ENCODE results near the gene TULP1.

The TULP1 gene

DNA sequence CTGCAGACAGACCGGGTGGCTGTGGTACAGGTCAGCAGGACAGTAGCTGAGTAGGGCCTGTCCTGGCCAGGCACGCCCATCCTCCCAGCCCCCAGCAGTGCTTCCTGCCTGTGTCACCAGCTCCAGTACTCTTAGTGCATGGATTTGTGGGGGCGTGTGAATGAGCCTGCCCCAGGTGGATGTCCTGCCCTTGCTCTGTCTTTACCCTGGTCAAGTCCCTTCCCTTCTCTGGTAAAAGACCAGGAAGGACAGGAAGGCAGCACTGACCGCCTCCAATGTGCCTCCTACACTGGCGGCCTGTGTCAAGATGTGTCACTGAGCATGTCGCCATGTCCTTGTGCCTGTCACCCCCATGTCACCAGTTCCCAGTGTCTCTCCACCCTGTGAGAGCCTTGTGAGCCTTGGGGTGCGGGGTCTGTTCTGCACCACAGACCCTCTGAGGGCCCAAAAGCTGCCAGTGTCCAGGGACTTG lies 27.7 kb downstream of the TULP1 start:
- no peak for FAIRE-seq

DNA sequence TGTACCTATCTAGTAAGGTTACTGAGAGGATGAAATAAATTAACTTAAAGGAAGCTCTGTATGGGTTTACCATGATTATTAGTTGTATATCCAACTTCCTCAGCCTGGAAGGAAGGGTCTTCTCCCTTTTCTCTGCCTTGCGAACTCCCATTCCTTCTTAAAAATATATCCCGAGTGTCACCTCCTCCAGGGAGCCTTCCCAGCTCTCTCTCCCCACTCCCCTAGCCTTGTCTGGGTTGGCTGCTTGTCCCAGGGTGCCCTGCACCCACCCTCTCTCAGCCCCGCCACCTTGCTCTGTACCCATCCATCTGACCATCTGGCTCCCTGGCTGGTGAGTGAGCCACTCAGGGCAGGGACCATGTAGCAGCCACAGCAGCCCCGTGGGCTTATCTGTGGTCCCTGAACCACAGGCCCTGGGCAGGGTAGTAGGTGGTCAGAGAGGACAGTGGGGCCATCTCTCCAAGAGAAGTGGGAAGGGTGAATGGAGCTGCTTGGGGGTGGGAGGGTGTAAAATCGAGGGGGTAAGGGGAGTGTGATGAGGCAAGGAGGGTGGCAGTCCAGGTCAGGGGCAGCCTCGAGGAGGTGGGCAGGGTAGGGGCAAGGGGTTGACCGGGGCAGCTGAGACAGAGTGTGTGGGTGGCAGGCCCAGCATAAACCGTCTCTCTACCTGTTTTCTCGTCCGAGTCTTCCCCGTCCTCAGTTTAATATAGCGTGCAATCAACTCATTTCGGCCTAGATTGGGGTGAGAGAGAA lies 28.6 kb downstream of the TULP1 start:
- FAIRE-seq, result no peak
- no peak for DNase-seq (ENCODE audit: low spot score)

More for the DNA sequence above, 27.7 kb downstream of the TULP1 start:
- DNase-seq (ENCODE audit: low spot score), result peak; percentile 9

DNA sequence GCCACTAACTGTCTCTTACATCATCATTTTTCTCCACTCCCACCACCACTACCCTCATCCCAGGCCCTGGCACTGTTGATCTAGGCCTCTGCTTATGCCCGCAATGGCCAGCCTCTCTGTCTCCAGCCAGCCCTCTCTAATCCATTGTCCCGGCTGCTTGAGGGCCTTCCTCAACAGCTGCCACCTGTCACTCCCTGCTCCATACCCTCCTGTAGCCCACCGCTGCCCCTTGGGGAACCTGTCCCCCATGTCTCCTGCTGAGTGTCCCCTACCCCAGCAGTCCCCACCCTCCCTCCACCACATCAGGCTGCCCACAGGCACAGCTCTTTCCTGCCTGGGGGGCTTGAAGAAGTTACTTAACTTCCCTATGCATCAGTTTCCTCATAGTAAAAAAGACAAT lies 29.2 kb downstream of the TULP1 start:
- DNase-seq (ENCODE audit: low spot score) (no peak), FAIRE-seq (no peak)

DNA sequence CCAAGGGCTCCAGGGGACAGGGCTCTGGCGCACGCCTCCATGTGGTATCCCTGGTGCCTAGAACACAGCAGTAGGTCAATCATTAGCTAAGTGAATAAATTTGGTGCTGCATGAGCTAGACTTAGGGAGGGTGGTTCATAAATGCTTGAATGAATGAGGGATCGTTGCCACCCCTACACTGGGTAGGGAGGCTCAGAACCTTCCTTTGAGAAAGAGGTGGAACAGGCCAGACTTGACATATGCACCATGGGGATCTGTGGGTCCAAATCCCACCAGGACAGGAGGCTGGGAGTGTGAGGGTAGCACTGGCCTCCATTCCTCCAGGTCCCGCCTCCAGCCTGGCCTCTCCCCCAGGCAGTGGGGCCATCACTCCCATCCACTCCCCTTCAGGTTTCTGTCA lies 29.6 kb downstream of the TULP1 start:
- DNase-seq (ENCODE audit: low spot score) (no peak), FAIRE-seq (no peak)

DNA sequence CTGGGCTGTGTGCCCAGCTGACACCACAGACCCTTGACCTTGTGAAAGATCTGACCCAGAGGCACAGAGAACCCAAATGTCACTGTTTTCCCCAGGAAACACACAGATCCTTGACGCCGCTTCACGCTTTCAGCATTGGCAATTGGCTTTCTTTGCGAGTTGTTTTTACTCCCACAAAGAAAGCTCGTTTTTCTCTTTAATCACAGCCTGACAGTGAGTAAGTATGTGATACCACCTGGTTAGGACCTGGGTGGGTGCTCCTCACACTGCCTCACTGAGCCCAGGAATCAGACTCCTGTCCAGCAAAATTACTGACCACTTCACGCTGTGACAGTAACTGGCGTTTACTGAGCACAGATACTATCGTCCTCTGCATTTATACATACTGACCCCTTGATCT lies 31.5 kb downstream of the TULP1 start:
- FAIRE-seq (no peak), DNase-seq (ENCODE audit: low spot score) (no peak)

DNA sequence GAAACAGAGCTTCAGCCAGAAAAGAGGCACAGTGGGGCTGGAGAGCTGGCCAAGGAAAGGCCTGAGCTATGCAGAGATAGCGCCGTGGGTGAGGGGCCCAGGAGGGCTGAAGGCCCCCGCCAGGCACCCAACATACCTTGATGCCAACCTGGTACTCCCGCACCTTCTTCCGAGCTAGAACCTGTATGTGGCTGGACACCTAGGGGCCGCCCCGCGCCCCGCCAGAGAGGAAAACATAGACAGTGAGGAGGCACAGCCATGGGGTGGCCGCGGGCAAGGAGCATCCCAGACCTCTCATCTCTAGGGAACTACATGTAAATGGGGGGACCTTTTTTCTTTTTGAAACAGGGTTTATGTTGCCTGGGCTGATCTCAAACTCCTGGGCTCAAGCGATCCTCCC lies 32.5 kb downstream of the TULP1 start:
- no peak for FAIRE-seq
- DNase-seq (ENCODE audit: low spot score), result no peak

DNA sequence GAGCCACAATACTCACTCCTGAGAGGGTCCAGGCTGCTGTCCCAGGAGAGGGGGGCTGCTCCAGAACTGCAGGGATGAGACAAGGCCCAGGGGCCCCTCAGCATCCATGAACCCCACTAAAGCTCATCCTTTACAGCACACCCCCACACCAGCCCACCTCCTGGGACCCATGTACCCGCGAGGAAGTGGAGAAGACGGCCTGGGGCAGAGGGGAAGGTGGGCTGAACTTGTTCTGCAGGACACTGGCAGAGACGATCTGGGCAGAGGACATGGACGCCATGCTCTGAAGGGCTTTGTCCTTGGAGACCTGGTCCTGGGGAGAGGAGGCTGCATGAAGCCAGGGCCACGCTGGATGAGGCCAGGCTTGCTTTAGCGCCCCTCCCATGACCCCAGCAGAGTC lies 34.4 kb downstream of the TULP1 start:
- FAIRE-seq (no peak), DNase-seq (ENCODE audit: low spot score) (no peak)

DNA sequence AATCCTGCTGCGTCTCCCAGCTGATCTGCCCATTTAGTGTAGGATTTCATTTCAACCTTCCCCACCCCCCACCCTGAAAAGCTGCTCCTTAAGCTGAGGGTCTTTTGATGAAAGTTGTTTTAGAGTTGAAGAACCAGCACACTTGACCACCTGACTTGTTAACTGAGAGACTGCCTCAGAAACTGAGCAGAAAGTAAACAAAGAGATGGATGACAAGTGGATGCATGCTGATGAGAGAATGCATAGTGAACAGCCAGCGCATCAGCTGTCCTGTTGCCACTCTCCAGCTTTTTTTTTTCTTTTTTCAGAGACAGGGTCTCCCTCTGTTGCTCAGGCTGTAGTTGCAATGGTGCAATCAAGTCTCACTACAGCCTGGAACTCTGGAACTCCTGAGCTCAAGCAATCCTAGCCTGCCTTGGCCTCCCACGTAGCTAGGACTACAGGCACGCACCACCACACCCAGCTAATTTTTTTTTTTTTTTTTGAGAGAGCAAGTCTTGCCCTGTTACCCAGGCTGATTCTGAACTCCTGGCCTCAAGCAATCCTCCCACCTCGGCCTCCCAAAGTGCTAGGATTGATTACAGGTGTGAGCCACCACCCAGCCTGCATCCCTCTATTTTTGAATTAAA lies 35.0 kb downstream of the TULP1 start:
- no peak for FAIRE-seq
- no peak for DNase-seq (ENCODE audit: low spot score)

DNA sequence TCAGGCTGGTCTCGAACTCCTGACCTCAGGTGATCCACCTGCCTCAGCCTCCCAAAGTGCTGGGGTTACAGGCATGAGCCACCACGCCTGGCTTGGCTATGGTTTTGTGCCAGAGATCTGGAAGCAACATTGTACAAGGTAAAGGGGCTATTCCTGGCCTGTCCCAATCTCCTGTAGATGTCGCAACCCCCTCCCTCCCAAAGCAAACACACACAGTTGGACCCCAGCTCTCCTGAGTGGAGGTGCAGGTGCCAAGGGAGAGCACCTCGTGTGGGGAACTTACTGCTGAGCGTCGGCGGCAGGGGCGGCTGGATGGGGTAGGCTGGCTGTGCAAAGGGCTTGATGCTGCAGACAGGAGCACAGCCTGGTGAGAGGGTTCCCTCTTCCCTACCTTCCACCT lies 35.7 kb downstream of the TULP1 start:
- no peak for FAIRE-seq
- DNase-seq (ENCODE audit: low spot score), result no peak

DNA sequence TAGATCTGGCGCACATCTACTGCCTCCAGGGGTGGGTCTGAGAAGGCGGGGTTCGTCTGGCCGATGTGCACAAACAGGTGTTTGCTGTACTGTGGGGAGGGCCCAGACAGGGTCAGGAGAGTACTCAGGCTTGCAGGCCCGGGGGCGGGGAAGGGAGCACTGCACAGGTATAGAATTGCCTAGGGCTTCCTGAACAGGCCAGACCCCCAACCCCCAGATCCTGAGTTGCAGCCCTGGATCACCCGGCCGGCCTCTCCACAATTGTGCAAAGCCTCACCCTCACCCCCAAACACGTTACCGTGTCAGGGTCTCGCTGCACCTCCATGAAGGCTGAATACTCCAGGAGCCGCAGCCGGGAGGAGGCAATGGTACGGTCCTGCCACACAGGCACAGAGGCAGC lies 36.7 kb downstream of the TULP1 start:
- FAIRE-seq (no peak), DNase-seq (ENCODE audit: low spot score) (no peak)

DNA sequence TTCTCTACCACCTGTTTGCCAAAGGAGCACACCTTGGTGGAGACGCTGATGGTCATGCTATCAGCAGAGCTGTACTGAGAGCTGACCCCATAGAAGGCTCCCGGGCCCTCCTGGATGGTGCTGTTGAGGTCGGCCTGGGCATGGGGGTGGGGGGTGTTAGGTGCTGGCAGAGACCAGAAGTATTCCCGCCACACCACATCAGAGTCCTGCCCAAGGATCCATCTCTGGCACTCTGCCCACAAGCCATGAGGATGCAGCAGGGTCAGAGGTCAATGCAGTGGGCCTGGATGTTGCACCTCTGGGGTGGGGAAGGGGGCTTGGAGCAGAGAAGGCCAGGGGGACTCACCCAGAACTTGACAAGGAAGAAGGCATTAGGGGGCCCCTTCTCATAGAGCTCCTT lies 37.1 kb downstream of the TULP1 start:
- DNase-seq (ENCODE audit: low spot score) (no peak), FAIRE-seq (no peak)

DNA sequence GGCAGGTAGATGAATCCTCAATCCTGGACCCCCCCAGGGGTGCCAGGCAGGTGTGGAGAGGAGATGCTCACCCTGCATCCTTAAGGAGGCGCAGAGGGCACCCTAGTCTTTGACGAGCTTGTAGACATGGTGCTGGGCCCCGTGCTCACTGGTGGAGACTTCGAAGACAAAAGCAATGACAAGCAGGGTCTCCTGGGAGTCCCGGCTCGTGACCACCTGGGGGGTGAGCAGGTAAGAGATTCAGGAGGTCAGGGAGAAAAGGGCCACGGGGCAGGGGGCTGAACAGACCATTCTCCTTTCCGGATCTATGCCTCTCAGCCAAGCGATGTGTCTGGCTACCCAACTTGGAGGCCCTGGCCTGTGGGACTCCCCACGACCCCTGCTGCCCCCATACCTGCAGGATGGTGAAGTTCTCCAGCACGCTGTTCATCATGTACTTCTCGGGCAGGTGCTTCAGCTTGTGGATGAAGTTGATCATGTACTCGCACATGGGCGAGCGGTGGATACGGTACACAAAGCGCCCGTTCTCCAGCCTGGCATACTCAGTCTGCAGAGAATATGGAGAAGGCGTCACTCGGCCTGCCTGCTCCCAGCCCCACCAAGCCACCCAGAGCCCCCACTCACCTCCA lies 37.6 kb downstream of the TULP1 start:
- DNase-seq (ENCODE audit: low spot score) (no peak), FAIRE-seq (no peak)

DNA sequence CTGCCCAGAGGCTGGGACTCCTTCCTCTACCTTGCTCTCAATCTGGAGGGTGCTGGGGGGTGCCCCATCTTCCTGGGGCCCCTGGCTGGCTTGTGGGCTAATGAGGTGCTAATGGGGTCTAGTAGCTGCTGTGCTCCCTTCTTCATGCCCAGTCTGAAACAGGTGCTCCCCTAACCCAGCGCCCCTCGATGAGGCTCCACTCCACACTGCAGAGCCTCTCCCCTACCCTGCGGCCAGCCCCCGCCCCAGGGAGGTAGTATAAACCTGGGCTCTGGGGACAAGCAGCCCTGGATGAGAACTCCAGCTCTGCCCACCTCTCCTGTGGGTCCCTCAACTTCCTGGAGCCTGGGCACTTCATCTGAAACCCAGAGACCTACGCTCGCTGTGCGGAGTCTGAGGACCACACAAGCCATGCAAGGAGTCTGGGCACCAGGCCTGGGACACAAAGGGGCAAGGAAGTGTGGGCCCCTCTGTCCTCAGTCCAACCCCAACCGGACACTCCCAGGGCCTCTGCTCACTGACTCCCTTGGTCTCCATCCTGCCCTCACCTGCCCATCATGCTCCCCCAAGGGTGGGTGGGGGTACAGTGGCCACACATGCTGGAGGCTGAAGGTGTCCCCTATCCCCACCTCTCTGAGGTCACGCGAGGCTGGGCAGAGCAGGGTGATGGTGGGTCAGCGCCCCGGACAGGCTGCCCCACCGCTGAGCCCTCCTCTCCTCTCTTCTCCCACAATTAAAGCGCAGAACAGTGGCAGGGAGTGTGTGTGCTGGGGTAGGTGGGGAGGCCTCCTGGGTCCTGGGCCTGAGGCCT lies 38.4 kb downstream of the TULP1 start:
- DNase-seq (ENCODE audit: low spot score) (no peak), FAIRE-seq (no peak)

DNA sequence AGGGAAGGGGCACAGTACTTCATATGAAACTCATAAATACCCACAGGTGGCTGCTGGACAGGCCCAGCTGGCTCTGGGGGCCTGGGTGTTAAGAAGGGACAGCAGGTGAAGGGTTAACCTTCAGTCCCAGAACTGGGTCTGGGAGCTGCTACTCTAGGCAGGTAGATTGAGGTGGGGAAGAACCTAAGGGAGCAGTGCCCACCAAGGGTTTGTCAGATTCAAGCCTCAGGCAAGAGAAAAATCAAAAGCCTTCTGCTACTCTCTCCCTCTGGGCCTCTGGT lies 38.9 kb downstream of the TULP1 start:
- no peak for FAIRE-seq
- peak; percentile 10 for DNase-seq (ENCODE audit: low spot score)

DNA sequence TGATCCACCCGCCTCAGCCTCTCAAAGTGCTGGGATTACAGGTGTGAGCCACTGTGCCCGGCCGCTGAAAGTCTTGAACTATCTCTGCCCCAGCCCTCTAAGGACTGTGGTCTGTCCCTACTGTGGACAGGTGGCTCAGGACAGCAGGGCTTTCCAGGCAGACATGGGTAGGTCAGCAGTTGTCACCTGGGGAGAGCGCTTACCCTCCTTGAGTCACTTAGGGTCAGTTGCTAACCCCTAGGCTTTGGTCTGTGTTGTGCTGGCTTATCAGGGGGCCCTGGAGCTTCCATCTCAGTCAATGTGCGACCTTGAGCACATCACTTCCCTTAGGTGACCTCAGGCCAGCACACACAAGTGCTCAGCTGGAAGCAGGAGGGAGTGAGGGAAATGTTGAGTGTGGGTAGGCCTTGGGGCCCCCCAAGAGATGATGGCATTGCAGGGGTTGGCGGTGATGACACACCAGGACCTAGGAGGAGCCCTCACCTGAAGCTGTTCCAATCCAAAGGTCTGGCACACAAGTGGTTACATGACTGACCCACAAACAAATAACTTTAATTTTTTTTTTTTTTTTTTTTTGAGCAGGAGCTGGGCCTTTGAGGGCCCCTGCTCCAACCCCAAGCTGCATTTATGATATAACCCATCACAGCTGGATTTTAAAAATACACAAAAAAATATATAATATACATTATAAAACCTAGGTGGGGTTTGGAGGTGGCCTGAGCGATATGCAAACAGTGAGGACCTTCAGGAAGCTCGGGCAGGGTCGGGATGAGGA lies 39.4 kb downstream of the TULP1 start:
- peak; percentile 6 for DNase-seq (ENCODE audit: low spot score)

DNA sequence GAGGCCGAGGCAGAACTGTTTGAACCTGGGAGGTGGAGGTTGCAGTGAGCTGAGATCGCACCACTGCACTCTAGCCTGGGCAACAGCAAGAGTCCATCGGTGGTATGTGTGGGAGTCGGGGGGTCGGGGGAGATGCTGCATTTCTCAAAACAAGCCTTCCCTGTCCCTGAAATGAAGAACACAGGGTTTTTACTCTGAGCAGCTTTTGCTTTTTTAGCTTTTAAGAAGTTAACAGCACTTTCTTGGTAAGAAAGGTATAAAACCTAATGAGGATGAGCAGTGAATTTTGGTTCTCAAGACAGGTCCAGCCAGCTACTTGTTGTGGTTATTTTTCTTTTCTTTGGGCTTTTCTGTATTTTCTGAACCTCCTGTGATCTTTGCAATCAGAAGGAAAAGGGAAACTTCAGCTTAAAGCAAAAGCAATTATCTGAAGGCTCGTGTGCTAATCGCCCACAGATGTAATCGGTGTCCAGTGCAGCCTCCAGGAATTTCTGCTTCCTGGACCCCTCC lies 40.8 kb downstream of the TULP1 start:
- no peak for FAIRE-seq
- no peak for DNase-seq (ENCODE audit: low spot score)

More for the DNA sequence above, 39.4 kb downstream of the TULP1 start:
- no peak for FAIRE-seq

DNA sequence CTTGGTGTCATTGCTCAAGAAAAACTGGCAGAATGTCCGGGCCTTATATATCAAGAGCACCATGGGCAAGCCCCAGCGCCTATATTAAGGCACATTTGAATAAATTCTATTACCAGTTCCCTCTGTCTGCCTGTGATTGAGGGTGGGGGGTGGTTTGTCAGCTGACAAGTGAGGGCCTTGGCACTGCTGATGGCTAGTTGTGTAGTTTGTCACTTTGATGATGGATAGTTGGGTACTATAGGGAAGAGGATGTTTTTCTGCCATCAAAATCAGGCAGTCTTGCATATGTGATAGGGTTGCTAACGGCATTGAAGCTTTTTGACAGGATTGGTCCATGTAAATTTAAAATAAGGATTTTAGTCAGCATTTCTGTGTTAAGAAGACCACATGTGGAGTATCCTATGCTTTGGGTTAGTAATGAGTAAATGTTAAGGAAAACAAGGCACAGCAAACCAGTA lies 42.0 kb downstream of the TULP1 start:
- DNase-seq (ENCODE audit: low spot score) (no peak), FAIRE-seq (no peak)

DNA sequence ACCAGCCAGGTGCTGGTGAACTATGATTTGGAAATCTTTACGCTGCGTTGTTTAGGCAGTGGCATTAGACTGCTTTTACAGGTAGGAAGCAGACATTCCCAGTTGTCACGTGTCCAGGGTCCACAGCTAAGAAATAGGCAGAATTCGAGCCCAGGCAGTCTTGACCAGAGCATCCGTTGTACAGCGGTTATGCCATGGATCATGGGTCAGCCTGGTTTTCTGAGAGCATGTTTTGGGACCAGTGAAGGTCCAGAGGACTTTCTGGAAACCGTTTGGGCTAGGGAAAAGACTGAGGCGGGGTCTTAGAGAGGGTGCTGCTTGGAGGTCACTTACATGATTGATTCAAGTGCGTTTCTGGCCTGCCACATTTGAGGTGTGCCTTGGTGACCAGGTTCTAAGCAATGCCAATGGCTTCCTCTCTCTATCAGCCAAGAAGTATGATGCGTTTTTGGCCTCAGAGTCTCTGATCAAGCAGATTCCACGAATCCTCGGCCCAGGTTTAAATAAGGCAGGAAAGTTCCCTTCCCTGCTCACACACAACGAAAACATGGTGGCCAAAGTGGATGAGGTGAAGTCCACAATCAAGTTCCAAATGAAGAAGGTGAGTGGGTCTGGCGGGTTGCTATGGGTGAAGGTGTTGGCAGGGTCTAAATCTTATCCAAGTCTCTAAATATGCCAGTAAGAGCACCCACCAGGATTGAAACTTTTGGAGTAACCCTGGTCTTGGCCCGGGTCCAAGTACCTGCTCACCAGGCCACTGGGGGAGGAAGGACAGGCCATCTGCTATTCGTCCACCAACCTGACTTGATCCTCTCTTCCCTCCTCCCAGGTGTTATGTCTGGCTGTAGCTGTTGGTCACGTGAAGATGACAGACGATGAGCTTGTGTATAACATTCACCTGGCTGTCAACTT lies 42.7 kb downstream of the TULP1 start:
- DNase-seq (ENCODE audit: low spot score) (peak; percentile 18), FAIRE-seq (no peak)

DNA sequence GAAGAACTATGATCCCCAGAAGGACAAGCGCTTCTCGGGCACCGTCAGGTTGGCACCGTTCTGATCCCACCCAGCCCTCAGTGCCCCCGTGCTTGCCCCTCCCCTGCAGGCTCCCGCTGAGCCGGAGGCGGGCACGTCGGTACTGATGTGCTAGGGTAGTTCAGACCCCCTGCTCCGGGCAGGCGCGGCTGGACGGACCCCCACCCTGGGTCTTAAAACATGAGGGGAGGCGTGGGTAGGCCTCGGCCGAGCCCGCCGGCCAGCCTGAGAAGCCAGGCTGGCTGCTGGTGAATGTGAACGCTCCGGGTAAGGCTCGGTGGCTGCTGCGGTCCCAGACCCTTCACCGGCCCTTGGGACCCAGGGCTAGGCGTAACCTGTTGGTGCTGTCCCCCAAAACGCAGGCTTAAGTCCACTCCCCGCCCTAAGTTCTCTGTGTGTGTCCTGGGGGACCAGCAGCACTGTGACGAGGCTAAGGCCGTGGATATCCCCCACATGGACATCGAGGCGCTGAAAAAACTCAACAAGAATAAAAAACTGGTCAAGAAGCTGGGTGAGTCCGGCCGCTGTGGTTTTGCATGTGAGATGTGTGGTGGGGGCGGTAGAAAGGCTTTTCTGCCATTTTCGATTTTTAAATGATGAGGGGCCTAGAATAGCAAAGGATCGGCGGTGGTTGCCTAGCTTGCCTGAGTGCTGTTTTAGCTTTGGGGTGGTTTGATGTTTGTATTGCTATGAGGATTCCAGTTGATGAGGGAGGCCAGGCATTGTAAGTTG lies 43.5 kb downstream of the TULP1 start:
- FAIRE-seq (no peak), DNase-seq (ENCODE audit: low spot score) (no peak)

Data from RCC 7860 (cell line).